GM12864 (cell line): Measurements from ENCODE around the gene ELP5.

Experiments used
- DNase-seq: peaks from one replicate; pipeline ENCODE4 v3.0.0-alpha.2; 2011; ENCODE audit warnings: low read depth
- H3K4me3 ChIP-seq: 2 replicates; pipeline ENCODE4 v1.5.1; 2011; ENCODE audit warnings: mild to moderate bottlenecking, low read depth, low read length, control low read depth
- CTCF ChIP-seq: IDR thresholded peaks from 2 replicates; pipeline ENCODE4 v1.5.1; 2011; ENCODE audit warnings: low read depth, mild to moderate bottlenecking, moderate library complexity, low read length, control low read depth, inconsistent platforms; ENCODE audit errors: missing control alignments

The ELP5 gene

GRCh38 chr17:7295230-7296180 lies 43.5 kb downstream of the ELP5 start:
- peak; percentile 8 for TF ChIP-seq CTCF
- DNase-seq: no peak
- H3K4me3 ChIP-seq: peak overlapping the region; percentile 34

- DNase-seq: no peak
- peak; percentile 83 for TF ChIP-seq CTCF
- no peak overlapping the region for H3K4me3 ChIP-seq
These were observed 44.3 kb downstream of the ELP5 start for GRCh38 chr17:7296189-7296861.

DNA sequence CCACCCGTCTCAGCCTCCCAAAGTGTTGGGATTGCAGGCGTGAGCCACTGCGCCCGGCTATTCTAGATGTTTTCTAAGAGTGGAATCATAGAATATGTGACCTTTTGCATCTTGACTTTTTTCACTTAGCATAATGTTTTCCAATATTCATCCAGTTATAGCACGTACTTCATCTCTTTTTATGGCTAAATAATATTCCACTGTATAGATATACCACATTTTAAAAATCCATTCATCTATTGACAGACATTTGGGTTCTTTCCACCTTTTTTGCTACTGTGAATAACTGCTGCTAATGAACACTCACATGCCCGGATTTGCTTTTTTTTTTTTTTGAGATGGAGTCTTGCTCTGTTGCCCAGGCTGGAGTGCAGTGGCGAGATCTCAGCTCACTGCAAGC lies 52.2 kb downstream of the ELP5 start:
- H3K4me3 ChIP-seq: no peak overlapping the region
- no peak for TF ChIP-seq CTCF
- no peak for DNase-seq

- peak; percentile 99 for DNase-seq
- no peak for TF ChIP-seq CTCF
- H3K4me3 ChIP-seq: peak within 1 kb of the TSS; percentile 65
These were observed 55.1 kb downstream of the ELP5 start, which contains the start of gene EIF5A for GRCh38 chr17:7306911-7307685. Gene EIF5A, plus strand, starts transcription at chr17:7307628. Its CDS starts 2,008 bp downstream, at chr17:7309636.

DNA sequence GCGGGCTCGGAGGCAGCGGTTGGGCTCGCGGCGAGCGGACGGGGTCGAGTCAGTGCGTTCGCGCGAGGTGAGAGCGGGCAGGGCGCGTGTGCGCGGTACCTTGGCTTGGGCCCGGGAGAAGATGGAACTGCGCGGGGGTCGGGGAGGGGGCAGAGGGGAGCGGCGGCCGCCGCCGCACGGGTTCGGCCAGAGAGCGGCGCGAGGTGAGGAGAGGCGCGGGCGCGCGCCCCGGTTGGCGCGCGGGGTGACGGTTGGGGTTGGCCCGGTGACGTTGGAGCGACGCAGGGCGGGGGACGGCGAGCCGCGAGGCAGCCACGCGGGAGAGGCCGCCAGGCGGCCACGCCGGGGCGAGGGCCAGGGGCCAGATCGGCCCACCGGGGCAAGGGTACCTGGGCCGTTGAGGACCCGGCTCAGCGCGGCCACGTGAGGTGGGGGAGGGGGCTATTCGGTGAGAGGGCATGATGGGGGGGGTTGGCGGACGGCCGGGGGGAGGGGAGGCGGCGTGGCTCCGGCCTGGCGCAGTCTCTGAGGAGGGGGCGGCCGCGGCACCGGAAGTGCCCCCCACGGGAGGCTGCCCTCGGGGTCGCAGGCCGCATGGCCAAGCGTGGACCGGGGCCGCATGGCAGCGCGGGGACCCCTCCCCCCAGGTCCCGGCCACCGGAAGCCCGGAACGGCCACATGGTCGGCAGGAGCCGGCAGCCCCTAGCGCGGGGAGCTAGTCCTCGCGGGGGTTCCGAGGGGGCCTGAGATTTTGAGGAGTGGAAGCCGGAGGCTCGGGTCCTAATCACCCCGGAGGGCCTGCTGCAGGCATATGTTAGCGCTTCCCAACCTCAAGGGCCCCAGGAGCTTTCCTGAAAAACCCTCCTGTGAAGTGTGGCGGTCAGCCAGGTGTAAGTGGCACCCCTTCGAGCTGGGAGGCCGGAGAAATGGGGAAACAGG lies 55.9 kb downstream of the ELP5 start:
- H3K4me3 ChIP-seq: peak overlapping the region; percentile 65
- TF ChIP-seq CTCF: no peak
- no peak for DNase-seq
